A549 (cell line): ENCODE data around the gene TMX3. TPM values are rescaled to one million over a fixed set of nuclear protein-coding genes. Genes with fewer than 3 reads are reported as not detected.

ENCODE experiments used
- ATAC-seq, 2 experiments: fragments of 200-7000 bp in 1 of 2; fragments of >200 bp in 1 of 2; cut with Nextera tagmentation in 1 of 2; cut with Tn5 transposase in 1 of 2; 3 replicates each; pipeline versions ENCODE4 v1.8.0 to v1.9.1; 2018 to 2020; ENCODE audit warnings: mild to moderate bottlenecking in 1 of 2, moderate library complexity in 1 of 2
- CTCF ChIA-PET: fragments of 300-600 bp; sonication (Branson Sonifier 250); formaldehyde crosslinking; extraction: SDS; loops from one replicate; lab custom pipeline; 2021; ENCODE audit warnings: antibody characterized with exemption, inconsistent platforms; lab: Yijun Ruan, JAX
- POLR2A ChIA-PET: fragments of 350-600 bp; formaldehyde crosslinking; extraction: SDS; loops from one replicate; lab custom pipeline; 2021; ENCODE audit warnings: antibody characterized with exemption, inconsistent platforms; lab: Yijun Ruan, JAX
- DNase-seq, 2 experiments: peaks; one replicate each; pipeline versions ENCODE4 v3.0.0 to v3.0.0-alpha.2; 2011 to 2016; ENCODE audit warnings: low read depth in 1 of 2, low spot score in 1 of 2
- FAIRE-seq: peaks from 2 replicates; lab custom pipeline; 2011; peaks lifted over from hg19 to GRCh38; lab: Jason Lieb, UNC
- H3K27ac ChIP-seq, 2 experiments: fragments of >200 bp; sonication (Bioruptor Twin); formaldehyde crosslinking; 3 replicates each; pipeline ENCODE4 v1.5.1; 2016 to 2017
- H3K4me1 ChIP-seq: fragments of >200 bp; sonication (Bioruptor Twin); formaldehyde crosslinking; 3 replicates; pipeline ENCODE4 v1.6.1; 2016
- H3K4me2 ChIP-seq: fragments of >200 bp; sonication (Bioruptor Twin); formaldehyde crosslinking; 3 replicates; pipeline ENCODE4 v1.6.1; 2016
- H3K4me3 ChIP-seq: fragments of >200 bp; sonication (Bioruptor Twin); formaldehyde crosslinking; 3 replicates; pipeline ENCODE4 v1.5.1; 2016
- H3K9me3 ChIP-seq: fragments of >200 bp; sonication (Bioruptor Twin); formaldehyde crosslinking; 3 replicates; pipeline ENCODE4 v1.6.1; 2016
- CHD4 ChIP-seq: fragments of 200-600 bp; sonication (generic); IDR thresholded peaks from 2 replicates; pipeline ENCODE4 v1.6.1; 2016; ENCODE audit warnings: antibody characterized with exemption, mild to moderate bottlenecking, borderline replicate concordance
- EHMT2 ChIP-seq: fragments of 200-600 bp; sonication (generic); IDR thresholded peaks from 2 replicates; pipeline ENCODE4 v1.6.1; 2016; ENCODE audit warnings: antibody characterized with exemption, low read depth, mild to moderate bottlenecking, moderate library complexity
- EP300 ChIP-seq, 2 experiments: fragments of >200 bp; sonication (Bioruptor Twin); formaldehyde crosslinking; IDR thresholded peaks; 2 replicates in 1 of 2; 3 replicates in 1 of 2; pipeline ENCODE4 v1.6.1; 2016 to 2017
- FOSL2 ChIP-seq, 2 experiments: fragments of 450-650 bp in 1 of 2; fragments of >200 bp in 1 of 2; sonication (Bioruptor Twin) in 1 of 2; formaldehyde crosslinking; IDR thresholded peaks; 2 replicates each; pipeline versions ENCODE4 v1.5.0 to v1.6.1; 2016 to 2020; ENCODE audit warnings: mild to moderate bottlenecking in 1 of 2, moderate library complexity in 1 of 2
- HDAC2 ChIP-seq: fragments of 200-600 bp; sonication (generic); IDR thresholded peaks from 2 replicates; pipeline ENCODE4 v1.6.1; 2016
- HOXB5 ChIP-seq: fragments of 250-450 bp; sonication (Bioruptor Pico); IDR thresholded peaks from 2 replicates; pipeline ENCODE4 v1.5.0; 2020; ENCODE audit warnings: mild to moderate bottlenecking, moderate library complexity
- JUN ChIP-seq, 2 experiments: fragments of >200 bp; sonication (Bioruptor Twin); formaldehyde crosslinking; IDR thresholded peaks; 2 replicates in 1 of 2; 3 replicates in 1 of 2; pipeline ENCODE4 v1.6.1; 2016 to 2017
- KDM1A ChIP-seq: fragments of 200-600 bp; sonication (generic); IDR thresholded peaks from 2 replicates; pipeline ENCODE4 v1.6.1; 2016; ENCODE audit warnings: low read depth, mild to moderate bottlenecking
- MAFK ChIP-seq: fragments of 450-650 bp; IDR thresholded peaks from 2 replicates; pipeline ENCODE4 v1.6.1; 2014; ENCODE audit not compliant: partially characterized antibody
- MYC ChIP-seq: IDR thresholded peaks from 2 replicates; pipeline ENCODE4 v1.6.1; 2012; ENCODE audit warnings: mild to moderate bottlenecking, inconsistent platforms, low read length, improper control_type of control experiment, borderline replicate concordance
- NPAS2 ChIP-seq: fragments of 250-450 bp; sonication (Bioruptor Pico); IDR thresholded peaks from 2 replicates; pipeline ENCODE4 v1.8.0; 2022; ENCODE audit warnings: mild to moderate bottlenecking, moderate library complexity, borderline replicate concordance
- NR3C1 ChIP-seq: fragments of >200 bp; sonication (Bioruptor Twin); formaldehyde crosslinking; IDR thresholded peaks from 3 replicates; pipeline ENCODE4 v1.6.1; 2017
- PHF8 ChIP-seq: fragments of 200-600 bp; sonication (generic); IDR thresholded peaks from 2 replicates; pipeline ENCODE4 v1.6.1; 2016; ENCODE audit warnings: low read depth, mild to moderate bottlenecking, antibody characterized with exemption, moderate library complexity, borderline replicate concordance
- POLR2A ChIP-seq: IDR thresholded peaks from 2 replicates; pipeline ENCODE4 v1.6.1; 2012; ENCODE audit warnings: mild to moderate bottlenecking, low read length
- POLR2AphosphoS2 ChIP-seq: conservative IDR thresholded peaks from 2 replicates; pipeline ENCODE4 v1.6.1; 2012; ENCODE audit warnings: low read length, improper control_type of control experiment, inconsistent platforms
- RARB ChIP-seq: fragments of 250-450 bp; sonication (Bioruptor Pico); IDR thresholded peaks from 2 replicates; pipeline ENCODE4 v1.8.0; 2021; ENCODE audit warnings: mild to moderate bottlenecking, moderate library complexity
- RCOR1 ChIP-seq: fragments of 150-350 bp; IDR thresholded peaks from 2 replicates; pipeline ENCODE4 v1.6.1; 2014; ENCODE audit warnings: antibody characterized with exemption, low read length, low read depth
- TFCP2L1 ChIP-seq: fragments of 250-450 bp; sonication (Bioruptor Pico); IDR thresholded peaks from 2 replicates; pipeline ENCODE4 v1.5.0; 2021; ENCODE audit warnings: mild to moderate bottlenecking
- ZSCAN20 ChIP-seq: fragments of 250-450 bp; sonication (Bioruptor Pico); IDR thresholded peaks from 2 replicates; pipeline ENCODE4 v1.8.0; 2022; ENCODE audit warnings: mild to moderate bottlenecking, moderate library complexity
- WGBS: methylation state at CpG from one replicate; pipeline ENCODE4 v1.1.6; 2017; ENCODE audit errors: missing lambda C conversion rate; 5-methylcytosine and 5-hydroxymethylcytosine counted together
- polyA minus RNA-seq: library from RNA; depleted of rRNA, polyadenylated mRNA; stranded (reverse); fragments of >200 nt; gene quantifications from 2 replicates; pipeline ENCODE4 v1.2.3, GENCODE V29; 2011; rRNA and poly(A)+ RNA removed
- polyA plus RNA-seq, 4 experiments: library from polyadenylated mRNA; depleted of rRNA in 3 of 4; stranded (reverse); fragments of >200 nt; fragmentation: RNase III in 1 of 4; extraction: RNeasy Plus Mini Kit Qiagen cat#74134 plus additional on column Dnase treatment in 1 of 4; gene quantifications; 2 replicates in 3 of 4; 3 replicates in 1 of 4; pipeline ENCODE4 v1.2.3, GENCODE V29; 2011 to 2017
- TF ChIP-seq, protein P1 (sequence below): IDR thresholded peaks from 2 replicates; pipeline ENCODE4 v1.6.1; 2012
- TF ChIP-seq, protein P2 (sequence below): IDR thresholded peaks from 2 replicates; pipeline ENCODE4 v1.6.1; 2012; ENCODE audit warnings: low read depth, borderline replicate concordance
- TF ChIP-seq, protein P3 (sequence below): fragments of >200 bp; sonication (Bioruptor Twin); formaldehyde crosslinking; IDR thresholded peaks from 3 replicates; pipeline ENCODE4 v1.6.1; 2016
- TF ChIP-seq, protein P4 (sequence below): fragments of 200-600 bp; sonication (generic); IDR thresholded peaks from 2 replicates; pipeline ENCODE4 v1.6.1; 2016; ENCODE audit warnings: antibody characterized with exemption, mild to moderate bottlenecking, moderate library complexity
- TF ChIP-seq, protein P5 (sequence below): fragments of 250-450 bp; sonication (Bioruptor Pico); IDR thresholded peaks from 2 replicates; pipeline ENCODE4 v1.5.0; 2021; ENCODE audit warnings: mild to moderate bottlenecking, moderate library complexity, borderline replicate concordance

TMX3 gene, protein sequence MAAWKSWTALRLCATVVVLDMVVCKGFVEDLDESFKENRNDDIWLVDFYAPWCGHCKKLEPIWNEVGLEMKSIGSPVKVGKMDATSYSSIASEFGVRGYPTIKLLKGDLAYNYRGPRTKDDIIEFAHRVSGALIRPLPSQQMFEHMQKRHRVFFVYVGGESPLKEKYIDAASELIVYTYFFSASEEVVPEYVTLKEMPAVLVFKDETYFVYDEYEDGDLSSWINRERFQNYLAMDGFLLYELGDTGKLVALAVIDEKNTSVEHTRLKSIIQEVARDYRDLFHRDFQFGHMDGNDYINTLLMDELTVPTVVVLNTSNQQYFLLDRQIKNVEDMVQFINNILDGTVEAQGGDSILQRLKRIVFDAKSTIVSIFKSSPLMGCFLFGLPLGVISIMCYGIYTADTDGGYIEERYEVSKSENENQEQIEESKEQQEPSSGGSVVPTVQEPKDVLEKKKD
- polyA plus RNA-seq (2011; rRNA removed) (44.2 and 49.8 TPM in 2 replicates), polyA plus RNA-seq (2017; fragmentation: RNase III; extraction: RNeasy Plus Mini Kit Qiagen cat#74134 plus additional on column Dnase treatment) (27.8 to 29.6 TPM (median 29.3 TPM) in 3 replicates), polyA minus RNA-seq (29.0 and 35.4 TPM in 2 replicates)
- polyA plus RNA-seq (2012; cell fraction: cytosol; rRNA removed): 7.0 and 8.6 TPM in 2 replicates
- polyA plus RNA-seq (2012; cell fraction: nucleus; rRNA removed): 9.8 and 15.0 TPM in 2 replicates

DNA sequence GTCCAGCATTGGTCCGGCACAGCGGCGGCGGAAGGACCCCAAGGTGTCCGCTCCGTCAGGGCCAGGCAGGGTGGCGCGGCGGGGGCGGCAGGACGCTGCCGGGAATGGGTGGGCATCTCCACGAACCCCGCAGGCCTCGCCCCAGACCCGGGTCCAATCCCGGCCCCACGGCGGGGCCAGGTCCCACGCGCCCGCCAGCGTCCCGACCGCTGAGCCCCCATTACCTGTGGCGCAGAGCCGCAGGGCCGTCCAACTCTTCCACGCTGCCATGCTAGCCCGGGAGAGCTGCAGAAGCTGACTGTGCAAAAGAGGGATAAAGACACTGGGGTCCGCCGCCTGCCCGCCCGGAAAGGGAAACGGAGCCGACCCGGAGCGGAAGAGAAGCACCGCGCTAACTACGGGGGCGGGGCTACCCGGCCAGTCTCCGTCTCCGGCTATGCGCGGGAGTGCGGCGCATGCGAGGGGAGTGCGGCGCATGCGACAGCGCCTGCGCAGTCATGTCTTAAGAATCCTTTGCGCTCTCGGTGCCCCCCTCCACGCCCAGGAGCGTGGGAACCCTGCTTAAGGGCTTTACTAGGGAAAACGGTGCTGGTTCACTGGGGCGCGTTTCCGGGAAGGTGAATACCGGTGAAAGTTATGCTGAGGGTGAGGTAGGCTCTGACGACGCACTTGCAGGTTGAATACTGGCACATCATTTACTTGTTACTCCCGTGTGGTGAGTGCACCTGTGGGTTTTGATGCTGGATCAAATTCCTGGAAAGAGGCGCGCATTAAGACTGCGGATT is at the start of gene TMX3:
TSS of gene TMX3 (minus strand) at position 397 of the 785 bp plus-strand sequence. CDS start at position 270, 127 bp downstream.
- ATAC-seq: peak; percentile 98 to 100
- no peak for FAIRE-seq
- no peaks in the 10 kb centered on the region for H3K9me3 ChIP-seq
- peak within 1 kb of the TSS; percentile 87 for H3K4me2 ChIP-seq
- ChIA-PET CTCF (no interaction called here), POLR2A (no interaction called here)
- peak within 1 kb of the TSS; percentile 96 for H3K4me3 ChIP-seq
- peak within 1 kb of the TSS; percentile 94 to 98 for H3K27ac ChIP-seq
- TF ChIP-seq, protein P1, sequence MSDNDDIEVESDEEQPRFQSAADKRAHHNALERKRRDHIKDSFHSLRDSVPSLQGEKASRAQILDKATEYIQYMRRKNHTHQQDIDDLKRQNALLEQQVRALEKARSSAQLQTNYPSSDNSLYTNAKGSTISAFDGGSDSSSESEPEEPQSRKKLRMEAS: peak; percentile 90
- TF ChIP-seq, protein P2, sequence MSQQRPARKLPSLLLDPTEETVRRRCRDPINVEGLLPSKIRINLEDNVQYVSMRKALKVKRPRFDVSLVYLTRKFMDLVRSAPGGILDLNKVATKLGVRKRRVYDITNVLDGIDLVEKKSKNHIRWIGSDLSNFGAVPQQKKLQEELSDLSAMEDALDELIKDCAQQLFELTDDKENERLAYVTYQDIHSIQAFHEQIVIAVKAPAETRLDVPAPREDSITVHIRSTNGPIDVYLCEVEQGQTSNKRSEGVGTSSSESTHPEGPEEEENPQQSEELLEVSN: peak; percentile 92
- TF ChIP-seq HDAC2 (no peak), POLR2A (peak; percentile 35; the same call in 1 of the 2 replicates), JUN (IDR thresholded peaks at IDR 0.05) (peak in 1 of 2 experiments; percentile 51; a peak in 2 of 5 replicates), HOXB5 (no peak), MAFK (peak; percentile 86), PHF8 (0 out of 2 replicates have a peak, but pooled peaks have one; percentile 51), ZSCAN20 (no peak), NPAS2 (no peak)
- TF ChIP-seq, protein P3, sequence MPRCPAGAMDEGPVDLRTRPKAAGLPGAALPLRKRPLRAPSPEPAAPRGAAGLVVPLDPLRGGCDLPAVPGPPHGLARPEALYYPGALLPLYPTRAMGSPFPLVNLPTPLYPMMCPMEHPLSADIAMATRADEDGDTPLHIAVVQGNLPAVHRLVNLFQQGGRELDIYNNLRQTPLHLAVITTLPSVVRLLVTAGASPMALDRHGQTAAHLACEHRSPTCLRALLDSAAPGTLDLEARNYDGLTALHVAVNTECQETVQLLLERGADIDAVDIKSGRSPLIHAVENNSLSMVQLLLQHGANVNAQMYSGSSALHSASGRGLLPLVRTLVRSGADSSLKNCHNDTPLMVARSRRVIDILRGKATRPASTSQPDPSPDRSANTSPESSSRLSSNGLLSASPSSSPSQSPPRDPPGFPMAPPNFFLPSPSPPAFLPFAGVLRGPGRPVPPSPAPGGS: 0 out of 3 replicates have a peak, but pooled peaks have one; percentile 18
- peak; percentile 84 to 92 for DNase-seq
- H3K4me1 ChIP-seq: peaks cover 7% of the 10 kb centered on the region; the same call in 1 of the 3 replicates
- WGBS: 3% methylated on average over 13 of the region's 70 CpGs

DNA sequence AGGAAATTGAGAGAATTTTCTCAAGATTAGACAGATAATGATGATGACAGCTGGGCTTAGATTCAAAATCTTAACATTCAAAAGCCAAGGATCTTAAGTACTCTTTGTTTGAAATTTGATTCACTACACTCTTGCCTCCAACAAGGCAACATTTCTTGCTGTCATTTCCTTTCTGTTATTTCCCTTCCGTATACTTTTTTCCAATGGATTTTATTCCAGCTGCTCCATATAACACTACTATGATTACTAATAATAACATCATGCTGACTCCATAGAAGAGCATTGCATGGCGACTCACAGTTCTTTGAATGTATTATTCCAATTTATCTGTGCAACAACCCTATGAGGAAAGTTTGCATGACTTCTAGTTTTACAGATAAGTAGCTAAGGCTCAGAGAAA is 49.1 kb upstream of the TMX3 start:
- Histone ChIP-seq H3K9me3 (no peaks in the 10 kb centered on the region), H3K4me3 (no peak overlapping the region), H3K4me1 (no peaks in the 10 kb centered on the region), H3K4me2 (no peak overlapping the region), H3K27ac (no peak overlapping the region)
- POLR2A ChIA-PET: no interaction called here
- no peak for DNase-seq
- no peak for FAIRE-seq
- CTCF ChIA-PET: no interaction called here
- ATAC-seq: no peak
- WGBS: 46% methylated on average over 2 of the region's 2 CpGs
- TF ChIP-seq, protein P3: no peak
- TF ChIP-seq PHF8: no peak
- no peak for TF ChIP-seq TFCP2L1 (CRISPR knock-in tag)
- no peak for TF ChIP-seq NR3C1
- TF ChIP-seq POLR2AphosphoS2: no peak
- TF ChIP-seq, protein P4, sequence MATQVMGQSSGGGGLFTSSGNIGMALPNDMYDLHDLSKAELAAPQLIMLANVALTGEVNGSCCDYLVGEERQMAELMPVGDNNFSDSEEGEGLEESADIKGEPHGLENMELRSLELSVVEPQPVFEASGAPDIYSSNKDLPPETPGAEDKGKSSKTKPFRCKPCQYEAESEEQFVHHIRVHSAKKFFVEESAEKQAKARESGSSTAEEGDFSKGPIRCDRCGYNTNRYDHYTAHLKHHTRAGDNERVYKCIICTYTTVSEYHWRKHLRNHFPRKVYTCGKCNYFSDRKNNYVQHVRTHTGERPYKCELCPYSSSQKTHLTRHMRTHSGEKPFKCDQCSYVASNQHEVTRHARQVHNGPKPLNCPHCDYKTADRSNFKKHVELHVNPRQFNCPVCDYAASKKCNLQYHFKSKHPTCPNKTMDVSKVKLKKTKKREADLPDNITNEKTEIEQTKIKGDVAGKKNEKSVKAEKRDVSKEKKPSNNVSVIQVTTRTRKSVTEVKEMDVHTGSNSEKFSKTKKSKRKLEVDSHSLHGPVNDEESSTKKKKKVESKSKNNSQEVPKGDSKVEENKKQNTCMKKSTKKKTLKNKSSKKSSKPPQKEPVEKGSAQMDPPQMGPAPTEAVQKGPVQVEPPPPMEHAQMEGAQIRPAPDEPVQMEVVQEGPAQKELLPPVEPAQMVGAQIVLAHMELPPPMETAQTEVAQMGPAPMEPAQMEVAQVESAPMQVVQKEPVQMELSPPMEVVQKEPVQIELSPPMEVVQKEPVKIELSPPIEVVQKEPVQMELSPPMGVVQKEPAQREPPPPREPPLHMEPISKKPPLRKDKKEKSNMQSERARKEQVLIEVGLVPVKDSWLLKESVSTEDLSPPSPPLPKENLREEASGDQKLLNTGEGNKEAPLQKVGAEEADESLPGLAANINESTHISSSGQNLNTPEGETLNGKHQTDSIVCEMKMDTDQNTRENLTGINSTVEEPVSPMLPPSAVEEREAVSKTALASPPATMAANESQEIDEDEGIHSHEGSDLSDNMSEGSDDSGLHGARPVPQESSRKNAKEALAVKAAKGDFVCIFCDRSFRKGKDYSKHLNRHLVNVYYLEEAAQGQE: no peak
- TF ChIP-seq RCOR1: no peak
- TF ChIP-seq FOSL2 (IDR thresholded peaks at IDR 0.05): no peak
- TF ChIP-seq FOSL2 (CRISPR knock-in tag; IDR thresholded peaks at IDR 0.05): no peak
- no peak for TF ChIP-seq EP300 (IDR thresholded peaks at IDR 0.05)
- TF ChIP-seq, protein P5, sequence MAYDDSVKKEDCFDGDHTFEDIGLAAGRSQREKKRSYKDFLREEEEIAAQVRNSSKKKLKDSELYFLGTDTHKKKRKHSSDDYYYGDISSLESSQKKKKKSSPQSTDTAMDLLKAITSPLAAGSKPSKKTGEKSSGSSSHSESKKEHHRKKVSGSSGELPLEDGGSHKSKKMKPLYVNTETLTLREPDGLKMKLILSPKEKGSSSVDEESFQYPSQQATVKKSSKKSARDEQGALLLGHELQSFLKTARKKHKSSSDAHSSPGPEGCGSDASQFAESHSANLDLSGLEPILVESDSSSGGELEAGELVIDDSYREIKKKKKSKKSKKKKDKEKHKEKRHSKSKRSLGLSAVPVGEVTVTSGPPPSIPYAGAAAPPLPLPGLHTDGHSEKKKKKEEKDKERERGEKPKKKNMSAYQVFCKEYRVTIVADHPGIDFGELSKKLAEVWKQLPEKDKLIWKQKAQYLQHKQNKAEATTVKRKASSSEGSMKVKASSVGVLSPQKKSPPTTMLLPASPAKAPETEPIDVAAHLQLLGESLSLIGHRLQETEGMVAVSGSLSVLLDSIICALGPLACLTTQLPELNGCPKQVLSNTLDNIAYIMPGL (CRISPR knock-in tag): no peak
- TF ChIP-seq KDM1A: no peak
- TF ChIP-seq HOXB5: no peak
- no peak for TF ChIP-seq RARB (CRISPR knock-in tag)
- no peak for TF ChIP-seq MYC
- TF ChIP-seq, protein P1: no peak
- TF ChIP-seq CHD4: no peak
- TF ChIP-seq EHMT2: no peak
